HepG2 (cell line): Measurements from ENCODE around the gene NINL. TPM values are rescaled to one million over a fixed set of nuclear protein-coding genes. Genes with fewer than 3 reads are reported as not detected.
A peak's percentile ranks its signal among the peaks of the same experiment; 100 is the strongest.

ENCODE experiments used
- CC2D1A ChIP-seq: sonication (generic); formaldehyde crosslinking; IDR thresholded peaks from 2 replicates; pipeline ENCODE4 v1.8.1; 2023; ENCODE audit warnings: mild to moderate bottlenecking, missing genetic modification reagents
- EED ChIP-seq: sonication (generic); formaldehyde crosslinking; IDR thresholded peaks from 2 replicates; pipeline ENCODE4 v1.5.0; 2020; ENCODE audit warnings: mild to moderate bottlenecking, missing genetic modification reagents
- FOXC1 ChIP-seq: sonication (generic); formaldehyde crosslinking; IDR thresholded peaks from 2 replicates; pipeline ENCODE4 v1.8.0; 2022; ENCODE audit warnings: mild to moderate bottlenecking, missing genetic modification reagents, borderline replicate concordance
- HOXA7 ChIP-seq: sonication (generic); formaldehyde crosslinking; IDR thresholded peaks from 2 replicates; pipeline ENCODE4 v1.8.1; 2022; ENCODE audit warnings: mild to moderate bottlenecking, missing genetic modification reagents, moderate library complexity
- KDM1A ChIP-seq: IDR thresholded peaks from 2 replicates; pipeline ENCODE4 v1.6.1; 2016; ENCODE audit warnings: missing compliant biosample characterization
- NFATC3 ChIP-seq: sonication (generic); formaldehyde crosslinking; IDR thresholded peaks from 2 replicates; pipeline ENCODE4 v1.5.1; 2020; ENCODE audit warnings: mild to moderate bottlenecking, missing genetic modification reagents
- NFKBIZ ChIP-seq: IDR thresholded peaks from 2 replicates; pipeline ENCODE4 v1.6.1; 2018; ENCODE audit warnings: missing genetic modification reagents, missing compliant biosample characterization
- NR3C1 ChIP-seq: sonication (generic); formaldehyde crosslinking; IDR thresholded peaks from 2 replicates; pipeline ENCODE4 v1.4.0; 2020; ENCODE audit warnings: missing genetic modification reagents
- PCBP1 ChIP-seq: fragments of 200-400 bp; formaldehyde crosslinking; IDR thresholded peaks from 2 replicates; pipeline ENCODE4 v1.6.1; 2017; ENCODE audit warnings: mild to moderate bottlenecking, low read depth, low read length, borderline replicate concordance
- PHF21A ChIP-seq: sonication (generic); formaldehyde crosslinking; IDR thresholded peaks from 2 replicates; pipeline ENCODE4 v1.5.0; 2020; ENCODE audit warnings: mild to moderate bottlenecking, missing genetic modification reagents
- SIN3B ChIP-seq: fragments of 150-350 bp; IDR thresholded peaks from 2 replicates; pipeline ENCODE4 v1.6.1; 2014; ENCODE audit warnings: low read length
- TGIF2 ChIP-seq: IDR thresholded peaks from 2 replicates; pipeline ENCODE4 v1.6.1; 2016; ENCODE audit warnings: control low read depth, missing compliant biosample characterization
- TSC22D2 ChIP-seq: sonication (generic); formaldehyde crosslinking; IDR thresholded peaks from 2 replicates; pipeline ENCODE4 v1.5.1; 2020; ENCODE audit warnings: missing genetic modification reagents, mild to moderate bottlenecking, borderline replicate concordance
- ZFP36L2 ChIP-seq: sonication (generic); formaldehyde crosslinking; IDR thresholded peaks from 2 replicates; pipeline ENCODE4 v1.4.0; 2020; ENCODE audit warnings: missing genetic modification reagents
- ZNF326 ChIP-seq: sonication (generic); formaldehyde crosslinking; IDR thresholded peaks from 2 replicates; pipeline ENCODE4 v1.4.0; 2020; ENCODE audit warnings: missing genetic modification reagents, borderline replicate concordance
- ZNF350 ChIP-seq: sonication (generic); formaldehyde crosslinking; IDR thresholded peaks from 2 replicates; pipeline ENCODE4 v1.4.0; 2020; ENCODE audit warnings: mild to moderate bottlenecking, low read depth, missing genetic modification reagents, borderline replicate concordance
- ZNF557 ChIP-seq: sonication (generic); formaldehyde crosslinking; IDR thresholded peaks from 2 replicates; pipeline ENCODE4 v1.4.0; 2020; ENCODE audit warnings: missing genetic modification reagents
- ZNF678 ChIP-seq: sonication (generic); formaldehyde crosslinking; IDR thresholded peaks from 2 replicates; pipeline ENCODE4 v1.4.0; 2020; ENCODE audit warnings: mild to moderate bottlenecking, missing genetic modification reagents
- polyA plus RNA-seq, 8 experiments: library from polyadenylated mRNA; depleted of rRNA in 3 of 8; stranded (reverse) in 7 of 8; unstranded in 1 of 8; fragments of >200 nt; fragmentation: Illumina TruSeq in 4 of 8; extraction: Trizol in 4 of 8; gene quantifications; 2 replicates each; pipeline versions ENCODE4 v1.2.1 to v1.2.3, GENCODE V29; 2011 to 2016; ENCODE audit warnings: low read depth in 4 of 8, missing spikeins in 1 of 8, mixed read lengths in 1 of 8; ENCODE audit not compliant: insufficient read depth in 1 of 8
- total RNA-seq, 5 experiments: library from RNA; depleted of rRNA; stranded (reverse); fragments of >200 nt; fragmentation: Illumina TruSeq; extraction: Trizol; gene quantifications; 2 replicates each; pipeline ENCODE4 v1.2.3, GENCODE V29; 2016; ENCODE audit warnings: low read depth in 1 of 5
- TF ChIP-seq, protein P1 (sequence below): sonication (generic); formaldehyde crosslinking; IDR thresholded peaks from 2 replicates; pipeline ENCODE4 v1.5.0; 2020; ENCODE audit warnings: missing genetic modification reagents
- TF ChIP-seq, protein P2 (sequence below): sonication (generic); formaldehyde crosslinking; IDR thresholded peaks from 2 replicates; pipeline ENCODE4 v1.5.1; 2020; ENCODE audit warnings: missing genetic modification reagents, mild to moderate bottlenecking, borderline replicate concordance
- TF ChIP-seq, protein P3 (sequence below): sonication (generic); formaldehyde crosslinking; IDR thresholded peaks from 2 replicates; pipeline ENCODE4 v1.4.0; 2020; ENCODE audit warnings: low read depth, mild to moderate bottlenecking, missing genetic modification reagents
- TF ChIP-seq, protein P4 (sequence below): sonication (generic); formaldehyde crosslinking; IDR thresholded peaks from 2 replicates; pipeline ENCODE4 v1.5.1; 2020; ENCODE audit warnings: mild to moderate bottlenecking, missing genetic modification reagents

NINL gene
- total and polyA plus RNA-seq, 2 of the 13 experiments (the other 11 are each of a cell fraction or from before 2014, with no cell fraction given), result 32.3 to 34.3 TPM

DNA sequence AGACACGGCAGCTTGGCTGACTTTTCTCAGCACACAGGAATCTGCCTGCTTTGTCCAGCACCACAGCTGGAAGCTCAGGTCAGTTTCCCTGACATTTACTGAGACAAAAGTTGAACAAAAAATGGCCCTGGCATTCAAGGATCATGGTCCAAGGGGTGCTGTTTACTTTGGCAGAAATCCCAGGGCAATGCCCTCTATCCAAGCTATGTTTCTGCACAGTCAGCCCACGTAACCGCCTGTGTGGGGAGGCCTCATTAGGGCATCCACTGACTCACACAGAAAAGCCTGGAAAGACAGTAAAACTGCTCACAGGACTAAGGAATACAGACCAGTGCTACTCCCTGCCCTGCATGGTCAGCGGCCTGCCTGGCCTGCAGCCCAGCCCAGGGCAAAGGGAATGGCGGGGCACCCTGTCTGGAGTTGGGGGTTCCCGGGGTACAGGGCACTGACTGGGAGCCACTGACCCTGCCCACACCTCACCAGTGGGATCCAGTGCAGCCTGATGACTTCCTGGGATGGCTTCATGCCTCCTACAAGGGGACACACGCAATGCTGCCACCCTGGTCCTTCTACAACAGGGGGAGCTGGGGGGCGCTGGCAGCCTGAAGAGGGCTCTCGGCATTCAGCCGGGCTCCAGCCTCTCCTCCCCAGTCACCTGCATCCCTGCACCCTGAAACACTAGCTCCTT, 77.1 kb downstream of the NINL start (continued):
- TF ChIP-seq, protein P1, sequence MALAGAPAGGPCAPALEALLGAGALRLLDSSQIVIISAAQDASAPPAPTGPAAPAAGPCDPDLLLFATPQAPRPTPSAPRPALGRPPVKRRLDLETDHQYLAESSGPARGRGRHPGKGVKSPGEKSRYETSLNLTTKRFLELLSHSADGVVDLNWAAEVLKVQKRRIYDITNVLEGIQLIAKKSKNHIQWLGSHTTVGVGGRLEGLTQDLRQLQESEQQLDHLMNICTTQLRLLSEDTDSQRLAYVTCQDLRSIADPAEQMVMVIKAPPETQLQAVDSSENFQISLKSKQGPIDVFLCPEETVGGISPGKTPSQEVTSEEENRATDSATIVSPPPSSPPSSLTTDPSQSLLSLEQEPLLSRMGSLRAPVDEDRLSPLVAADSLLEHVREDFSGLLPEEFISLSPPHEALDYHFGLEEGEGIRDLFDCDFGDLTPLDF (CRISPR knock-in tag), result peak; percentile 64
- no peak for TF ChIP-seq PCBP1
- no peak for TF ChIP-seq NR3C1 (CRISPR knock-in tag)
- TF ChIP-seq, protein P2, sequence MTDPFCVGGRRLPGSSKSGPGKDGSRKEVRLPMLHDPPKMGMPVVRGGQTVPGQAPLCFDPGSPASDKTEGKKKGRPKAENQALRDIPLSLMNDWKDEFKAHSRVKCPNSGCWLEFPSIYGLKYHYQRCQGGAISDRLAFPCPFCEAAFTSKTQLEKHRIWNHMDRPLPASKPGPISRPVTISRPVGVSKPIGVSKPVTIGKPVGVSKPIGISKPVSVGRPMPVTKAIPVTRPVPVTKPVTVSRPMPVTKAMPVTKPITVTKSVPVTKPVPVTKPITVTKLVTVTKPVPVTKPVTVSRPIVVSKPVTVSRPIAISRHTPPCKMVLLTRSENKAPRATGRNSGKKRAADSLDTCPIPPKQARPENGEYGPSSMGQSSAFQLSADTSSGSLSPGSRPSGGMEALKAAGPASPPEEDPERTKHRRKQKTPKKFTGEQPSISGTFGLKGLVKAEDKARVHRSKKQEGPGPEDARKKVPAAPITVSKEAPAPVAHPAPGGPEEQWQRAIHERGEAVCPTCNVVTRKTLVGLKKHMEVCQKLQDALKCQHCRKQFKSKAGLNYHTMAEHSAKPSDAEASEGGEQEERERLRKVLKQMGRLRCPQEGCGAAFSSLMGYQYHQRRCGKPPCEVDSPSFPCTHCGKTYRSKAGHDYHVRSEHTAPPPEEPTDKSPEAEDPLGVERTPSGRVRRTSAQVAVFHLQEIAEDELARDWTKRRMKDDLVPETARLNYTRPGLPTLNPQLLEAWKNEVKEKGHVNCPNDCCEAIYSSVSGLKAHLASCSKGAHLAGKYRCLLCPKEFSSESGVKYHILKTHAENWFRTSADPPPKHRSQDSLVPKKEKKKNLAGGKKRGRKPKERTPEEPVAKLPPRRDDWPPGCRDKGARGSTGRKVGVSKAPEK, result peak; percentile 93; the same call in 1 of the 2 replicates
- TF ChIP-seq FOXC1 (CRISPR knock-in tag), result peak; percentile 99
- no peak for TF ChIP-seq CC2D1A
- peak; percentile 45; the same call in 1 of the 2 replicates for TF ChIP-seq ZNF678
- TF ChIP-seq TGIF2, result peak; percentile 96
- no peak for TF ChIP-seq EED (CRISPR knock-in tag)
- TF ChIP-seq NFKBIZ (CRISPR knock-in tag), result peak; percentile 97; the same call in 1 of the 2 replicates
- TF ChIP-seq ZNF350 (CRISPR knock-in tag), result peak; percentile 99
- 0 out of 2 replicates have a peak, but pooled peaks have one; percentile 30 for TF ChIP-seq ZFP36L2
- TF ChIP-seq ZNF557, result peak; percentile 91
- no peak for TF ChIP-seq HOXA7 (CRISPR knock-in tag)
- peak; percentile 100 for TF ChIP-seq PHF21A (CRISPR knock-in tag)
- TF ChIP-seq TSC22D2 (CRISPR knock-in tag), result peak; percentile 88; the same call in 1 of the 2 replicates
- no peak for TF ChIP-seq SIN3B
- TF ChIP-seq ZNF326 (CRISPR knock-in tag), result no peak
- TF ChIP-seq, protein P3, sequence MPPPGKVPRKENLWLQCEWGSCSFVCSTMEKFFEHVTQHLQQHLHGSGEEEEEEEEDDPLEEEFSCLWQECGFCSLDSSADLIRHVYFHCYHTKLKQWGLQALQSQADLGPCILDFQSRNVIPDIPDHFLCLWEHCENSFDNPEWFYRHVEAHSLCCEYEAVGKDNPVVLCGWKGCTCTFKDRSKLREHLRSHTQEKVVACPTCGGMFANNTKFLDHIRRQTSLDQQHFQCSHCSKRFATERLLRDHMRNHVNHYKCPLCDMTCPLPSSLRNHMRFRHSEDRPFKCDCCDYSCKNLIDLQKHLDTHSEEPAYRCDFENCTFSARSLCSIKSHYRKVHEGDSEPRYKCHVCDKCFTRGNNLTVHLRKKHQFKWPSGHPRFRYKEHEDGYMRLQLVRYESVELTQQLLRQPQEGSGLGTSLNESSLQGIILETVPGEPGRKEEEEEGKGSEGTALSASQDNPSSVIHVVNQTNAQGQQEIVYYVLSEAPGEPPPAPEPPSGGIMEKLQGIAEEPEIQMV (CRISPR knock-in tag), result peak; percentile 96
- TF ChIP-seq, protein P4, sequence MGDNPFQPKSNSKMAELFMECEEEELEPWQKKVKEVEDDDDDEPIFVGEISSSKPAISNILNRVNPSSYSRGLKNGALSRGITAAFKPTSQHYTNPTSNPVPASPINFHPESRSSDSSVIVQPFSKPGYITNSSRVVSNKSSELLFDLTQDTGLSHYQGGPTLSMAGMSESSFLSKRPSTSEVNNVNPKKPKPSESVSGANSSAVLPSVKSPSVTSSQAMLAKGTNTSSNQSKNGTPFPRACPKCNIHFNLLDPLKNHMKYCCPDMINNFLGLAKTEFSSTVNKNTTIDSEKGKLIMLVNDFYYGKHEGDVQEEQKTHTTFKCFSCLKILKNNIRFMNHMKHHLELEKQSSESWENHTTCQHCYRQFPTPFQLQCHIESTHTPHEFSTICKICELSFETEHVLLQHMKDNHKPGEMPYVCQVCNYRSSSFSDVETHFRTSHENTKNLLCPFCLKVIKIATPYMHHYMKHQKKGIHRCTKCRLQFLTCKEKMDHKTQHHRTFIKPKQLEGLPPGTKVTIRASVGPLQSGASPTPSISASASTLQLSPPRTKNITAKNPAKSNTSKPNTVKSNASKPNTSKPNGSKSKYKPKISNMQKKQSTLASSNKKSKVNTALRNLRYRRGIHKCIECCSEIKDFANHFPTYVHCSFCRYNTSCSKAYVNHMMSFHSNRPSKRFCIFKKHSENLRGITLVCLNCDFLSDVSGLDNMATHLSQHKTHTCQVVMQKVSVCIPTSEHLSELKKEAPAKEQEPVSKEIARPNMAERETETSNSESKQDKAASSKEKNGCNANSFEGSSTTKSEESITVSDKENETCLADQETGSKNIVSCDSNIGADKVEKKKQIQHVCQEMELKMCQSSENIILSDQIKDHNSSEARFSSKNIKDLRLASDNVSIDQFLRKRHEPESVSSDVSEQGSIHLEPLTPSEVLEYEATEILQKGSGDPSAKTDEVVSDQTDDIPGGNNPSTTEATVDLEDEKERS (CRISPR knock-in tag), result peak; percentile 99
- TF ChIP-seq NFATC3, result no peak
- TF ChIP-seq KDM1A (CRISPR knock-in tag), result peak; percentile 88; the same call in 1 of the 2 replicates
